ENCODE data around the gene TBC1D10A. TPM values are rescaled to one million over a fixed set of nuclear protein-coding genes. Genes with fewer than 3 reads are reported as not detected.
A peak's percentile ranks its signal among the peaks of the same experiment; 100 is the strongest.

TBC1D10A gene
- total RNA-seq, 1 donor from 2014 or later = 40.0 TPM

DNA sequence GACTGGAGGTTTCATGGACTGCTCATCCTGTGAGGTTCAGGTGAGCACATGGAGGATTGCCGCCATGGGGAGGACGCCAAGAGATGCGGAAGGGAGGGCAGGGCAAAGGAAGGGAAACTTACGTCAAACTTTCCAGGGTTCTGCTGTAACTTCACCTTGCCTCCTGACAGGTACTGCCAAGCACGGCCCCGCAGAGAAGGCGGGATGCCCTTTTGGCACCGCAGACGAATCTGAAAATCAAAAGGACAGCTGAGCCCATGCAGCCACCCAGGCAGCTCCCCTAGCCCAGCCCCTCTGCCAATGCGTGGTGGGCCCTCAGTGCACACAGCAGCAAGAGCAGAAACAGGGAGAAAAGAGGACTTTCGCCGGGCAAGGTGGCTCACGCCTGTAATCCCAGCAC is 27.4 kb downstream of the TBC1D10A start:
- DNase-seq (ENCODE audit: low spot score) = no peak

DNA sequence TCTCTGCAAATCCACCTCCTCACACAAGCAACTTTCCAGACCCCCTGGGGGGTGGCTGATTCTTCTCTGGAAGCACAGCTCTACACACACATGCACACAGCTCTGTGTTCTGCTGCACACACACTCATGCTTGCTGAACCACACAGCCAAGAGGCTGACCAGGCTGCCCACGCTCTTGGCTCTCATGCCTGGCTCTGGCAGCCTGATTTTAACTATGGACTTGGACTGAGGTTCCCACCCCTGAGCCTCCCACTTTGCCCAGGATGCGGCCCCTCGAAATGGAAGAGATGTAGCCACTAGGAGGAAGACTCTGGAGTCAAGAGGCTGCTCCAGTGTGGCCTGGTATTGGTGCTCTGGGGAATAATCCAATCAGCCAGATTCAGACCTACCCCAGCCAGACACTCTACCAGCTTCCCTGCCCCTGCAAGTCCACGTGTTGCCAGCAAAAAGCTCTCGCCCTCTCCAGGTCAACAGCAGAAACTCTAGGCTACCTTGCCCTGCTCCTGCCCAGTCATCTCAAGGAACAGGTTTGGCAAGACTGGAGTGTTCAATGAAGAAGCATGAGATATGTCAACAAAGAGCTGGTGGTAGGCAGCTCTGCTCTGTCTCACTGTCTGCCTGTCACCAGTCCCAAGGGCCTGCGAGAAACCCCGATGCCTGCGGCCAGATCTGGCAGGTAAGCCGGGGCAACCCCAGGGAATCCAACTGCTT is 28.6 kb downstream of the TBC1D10A start:
- peak; percentile 72 for DNase-seq (ENCODE audit: low spot score)

DNA sequence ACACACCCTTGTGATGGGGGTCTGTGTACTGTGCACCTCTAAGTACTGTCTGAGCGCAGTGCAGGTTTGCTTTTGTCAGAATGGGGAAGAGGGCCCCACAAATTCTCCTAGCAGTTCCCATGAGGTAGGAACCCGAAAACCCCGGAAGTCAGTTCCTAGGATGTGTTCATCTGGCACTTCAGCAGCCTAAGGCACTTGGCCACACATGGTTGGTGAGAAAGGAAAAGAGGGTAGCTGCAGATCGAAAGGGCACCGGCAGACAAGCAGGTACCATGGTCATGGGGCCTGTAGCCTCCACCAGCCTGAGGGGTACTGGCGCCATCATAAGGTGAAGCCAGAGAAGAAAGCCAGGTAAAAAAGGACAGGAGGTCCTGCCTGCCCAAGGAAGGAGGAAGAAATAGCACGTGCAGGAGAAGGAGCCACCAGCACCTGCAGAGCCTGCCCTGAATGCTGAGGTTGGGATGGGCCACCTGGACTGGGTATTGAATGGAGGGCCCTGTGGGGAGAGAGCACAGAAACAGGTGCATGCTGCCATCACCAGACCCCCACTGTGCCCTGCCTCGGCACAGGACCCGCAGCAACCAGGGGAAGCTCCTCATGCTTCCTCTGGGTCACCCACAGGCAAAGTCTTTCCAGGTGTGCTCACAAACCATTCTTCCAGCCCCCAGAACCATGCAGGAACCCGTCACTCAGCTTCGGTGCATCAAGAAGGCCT is 29.3 kb downstream of the TBC1D10A start:
- no peak for DNase-seq (ENCODE audit: low spot score)

DNA sequence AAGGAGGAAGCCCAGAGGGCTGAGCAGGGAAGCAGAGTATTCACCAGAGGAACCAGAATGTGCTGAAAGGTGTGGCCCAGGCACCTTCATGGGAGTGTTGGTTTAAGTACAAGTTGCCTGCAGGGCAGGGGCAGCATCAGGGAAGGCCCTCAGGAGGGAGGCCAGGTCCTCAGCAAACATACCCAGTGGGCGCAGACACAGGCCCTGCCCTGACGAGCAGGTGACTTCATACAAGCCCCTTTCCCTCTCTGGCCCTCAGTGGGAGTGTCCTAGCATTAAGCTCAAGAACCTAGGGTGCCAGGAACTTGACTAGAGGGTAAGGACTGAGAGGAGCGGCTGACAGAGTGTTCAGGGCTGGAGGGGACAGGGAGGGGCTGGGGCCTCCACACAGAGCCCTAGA is 29.9 kb downstream of the TBC1D10A start:
- no peak for DNase-seq (ENCODE audit: low spot score)

DNA sequence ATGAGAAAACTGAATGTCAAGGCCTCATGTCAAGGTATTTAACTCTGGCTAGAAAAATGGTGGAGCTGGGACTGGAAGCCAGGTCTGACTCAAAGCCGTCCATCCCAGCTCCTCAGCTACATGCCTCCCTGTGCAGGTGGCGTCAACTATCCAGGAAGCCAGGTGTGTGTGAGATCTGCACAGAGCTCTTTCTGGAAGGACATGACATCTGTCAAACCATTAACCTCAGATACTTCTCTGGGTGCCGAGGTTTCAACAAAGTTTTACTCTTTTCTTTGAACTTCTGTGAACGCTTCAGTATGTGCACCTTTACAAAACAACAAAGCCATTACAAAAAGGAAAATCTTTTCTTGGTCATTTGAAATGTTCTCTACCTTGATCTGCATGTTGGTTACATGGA is 30.4 kb downstream of the TBC1D10A start:
- DNase-seq (ENCODE audit: low spot score) = no peak

DNA sequence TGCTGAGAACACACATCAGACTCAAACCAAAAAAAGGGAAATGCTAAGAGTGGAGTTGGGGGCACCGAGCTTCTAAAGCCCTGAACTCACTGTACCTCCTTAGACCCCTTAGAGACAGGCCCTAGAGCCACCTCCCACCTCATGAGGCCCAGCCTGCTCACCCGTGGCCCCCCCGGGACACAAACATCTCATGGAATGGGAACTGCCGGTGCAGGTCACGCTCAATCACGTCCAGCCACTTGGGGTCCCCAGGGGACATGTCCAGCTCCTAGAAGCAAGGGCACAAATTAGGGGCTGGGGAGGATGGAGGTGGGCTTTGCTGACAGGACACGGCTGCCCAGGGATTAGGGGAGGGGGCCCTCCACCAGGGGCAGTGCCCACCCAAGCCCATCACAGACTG is 31.2 kb downstream of the TBC1D10A start:
- no peak for DNase-seq (ENCODE audit: low spot score)

DNA sequence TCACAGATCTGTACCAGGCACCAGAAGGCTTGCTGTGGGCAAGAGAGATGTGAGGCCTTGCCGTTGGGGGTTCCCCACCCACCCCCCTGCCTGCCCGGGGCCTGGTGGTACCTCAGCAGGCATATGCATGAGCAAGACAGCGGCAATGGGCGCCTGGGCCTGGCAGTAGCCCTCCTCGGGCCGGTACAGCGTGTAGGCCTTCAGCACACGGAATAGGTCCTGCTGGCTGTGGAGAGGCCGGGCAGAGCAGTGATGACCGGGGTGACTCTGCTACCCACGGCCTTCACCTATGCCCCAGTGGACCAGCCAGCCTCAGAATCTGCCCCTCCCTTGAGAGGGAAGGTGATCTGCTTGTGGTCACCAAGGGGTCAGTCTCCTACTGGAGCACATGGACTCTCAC is 31.9 kb downstream of the TBC1D10A start:
- DNase-seq (ENCODE audit: low spot score) = no peak

DNA sequence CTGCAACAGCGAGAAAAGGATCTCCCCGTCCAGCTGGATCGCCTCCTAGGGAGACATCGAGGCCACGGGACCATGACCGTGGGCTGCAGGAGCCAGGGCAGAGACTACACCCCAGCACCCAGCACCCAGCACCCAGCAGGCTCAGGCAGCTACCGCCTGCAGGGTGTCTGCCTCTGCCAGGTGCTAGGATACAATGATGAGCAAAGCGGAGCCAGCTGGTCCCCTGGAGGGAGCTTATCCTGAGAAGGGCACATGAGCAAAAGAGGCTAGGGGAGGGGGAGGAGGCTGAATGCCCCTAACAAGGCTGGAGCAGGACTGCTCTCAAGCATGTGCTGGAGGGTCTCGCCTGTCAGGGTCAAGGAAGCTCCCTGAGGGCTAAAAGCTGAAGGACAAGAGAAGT is 32.7 kb downstream of the TBC1D10A start:
- no peak for DNase-seq (ENCODE audit: low spot score)

DNA sequence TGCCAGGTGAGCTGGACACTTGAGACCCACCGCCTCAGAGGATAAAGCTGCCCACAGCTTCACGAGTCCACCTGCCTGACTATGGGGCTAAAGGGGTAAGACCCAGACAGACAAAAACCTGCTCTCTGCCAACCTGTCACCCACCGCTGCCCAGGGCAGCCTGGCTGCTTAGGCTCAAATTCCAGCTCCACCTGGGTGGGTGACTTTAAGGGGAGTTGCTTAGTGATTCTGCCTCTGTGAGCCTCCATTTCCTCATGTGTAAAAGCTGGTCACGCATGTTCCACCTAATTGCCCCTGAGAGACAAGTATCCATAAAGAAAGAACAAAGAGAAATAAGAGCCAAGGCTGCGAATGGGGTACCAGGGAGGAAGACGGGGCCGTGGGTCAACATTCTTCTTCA is 33.7 kb downstream of the TBC1D10A start:
- DNase-seq (ENCODE audit: low spot score) = no peak

DNA sequence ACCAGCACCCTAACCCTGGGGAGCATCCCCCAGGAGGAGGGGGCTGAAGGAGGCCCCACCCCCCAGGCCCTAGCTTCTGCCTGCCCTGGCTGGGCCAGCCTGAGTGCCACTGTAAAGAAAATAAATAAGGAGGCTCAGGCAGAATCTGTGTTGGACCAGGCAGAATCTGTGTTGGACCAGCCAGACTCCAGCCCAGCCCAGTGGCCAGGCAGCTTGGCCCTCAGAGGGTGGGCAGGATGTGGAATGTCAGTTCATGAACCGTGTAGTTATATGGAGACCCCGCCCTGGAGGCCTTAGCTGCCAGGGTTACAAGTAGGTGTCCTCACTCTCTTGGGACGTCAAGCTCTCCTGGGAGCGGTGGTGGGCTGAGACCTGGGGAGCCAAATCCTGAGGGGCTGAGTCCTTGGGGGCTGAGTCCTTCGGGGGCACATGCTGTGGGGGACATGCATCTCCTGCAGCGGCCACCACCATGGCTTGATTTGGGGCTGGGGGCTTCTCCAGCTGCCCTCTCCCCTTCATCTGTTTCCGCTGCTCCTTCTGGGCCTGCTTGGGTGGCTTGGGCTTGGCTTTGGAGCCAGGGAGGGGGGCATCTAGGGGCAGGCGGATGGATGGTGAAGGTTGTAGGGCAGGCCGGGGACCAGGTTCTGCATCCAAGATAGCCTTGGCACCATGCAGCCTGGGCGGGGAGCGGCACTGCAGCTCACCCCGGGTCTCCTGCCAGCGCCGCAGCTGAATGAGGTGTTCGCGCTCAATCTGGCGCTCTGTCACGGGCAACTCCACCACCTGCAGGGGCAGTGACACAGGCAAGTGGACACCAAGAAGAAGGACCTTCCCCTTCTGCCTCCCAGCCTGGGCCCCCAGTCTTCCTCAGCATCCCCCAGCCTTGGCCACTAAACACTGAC is 34.4 kb downstream of the TBC1D10A start:
- no peak for DNase-seq (ENCODE audit: low spot score)

DNA sequence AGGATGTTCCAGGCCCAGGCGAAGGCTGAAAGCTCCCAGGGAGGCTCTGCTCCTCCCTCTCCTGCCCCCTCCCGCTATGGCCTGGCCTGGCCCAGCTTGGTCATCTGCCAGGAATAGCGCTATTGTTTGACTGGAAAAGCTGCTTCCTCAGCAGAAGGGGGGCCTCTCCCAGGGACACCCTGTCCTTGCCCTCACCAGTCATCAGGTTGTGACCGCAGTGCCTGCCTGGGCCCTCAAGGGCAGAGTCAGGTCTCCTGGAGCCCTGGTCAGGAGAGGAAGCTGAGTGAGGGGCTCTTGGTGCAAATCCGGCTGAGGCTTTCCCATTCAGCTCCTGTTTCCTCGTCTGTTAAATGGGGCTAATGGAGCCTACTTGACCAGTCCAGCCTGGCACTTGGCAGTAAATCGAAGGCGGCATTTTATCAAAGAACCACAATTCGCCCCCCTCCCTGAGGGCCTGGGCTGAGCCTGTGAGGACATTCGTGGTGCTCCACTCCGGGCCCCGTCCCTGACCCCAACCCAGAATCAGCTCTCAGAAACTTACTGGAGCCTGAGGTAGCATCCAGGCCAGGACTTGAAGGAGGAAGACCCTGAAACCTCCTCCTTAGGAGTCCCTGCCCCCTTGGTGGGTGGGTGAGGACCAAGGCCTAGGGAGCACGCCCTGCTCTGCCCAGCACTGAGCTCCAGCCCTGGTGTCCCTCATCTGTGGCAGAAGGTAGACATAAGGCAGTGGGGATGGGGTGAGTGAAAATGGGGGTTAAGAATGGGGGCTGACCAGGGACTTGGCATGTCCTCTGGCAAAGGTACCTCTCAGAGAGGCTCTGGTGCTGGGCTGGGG is 35.5 kb downstream of the TBC1D10A start:
- DNase-seq (ENCODE audit: low spot score) = peak; percentile 73

DNA sequence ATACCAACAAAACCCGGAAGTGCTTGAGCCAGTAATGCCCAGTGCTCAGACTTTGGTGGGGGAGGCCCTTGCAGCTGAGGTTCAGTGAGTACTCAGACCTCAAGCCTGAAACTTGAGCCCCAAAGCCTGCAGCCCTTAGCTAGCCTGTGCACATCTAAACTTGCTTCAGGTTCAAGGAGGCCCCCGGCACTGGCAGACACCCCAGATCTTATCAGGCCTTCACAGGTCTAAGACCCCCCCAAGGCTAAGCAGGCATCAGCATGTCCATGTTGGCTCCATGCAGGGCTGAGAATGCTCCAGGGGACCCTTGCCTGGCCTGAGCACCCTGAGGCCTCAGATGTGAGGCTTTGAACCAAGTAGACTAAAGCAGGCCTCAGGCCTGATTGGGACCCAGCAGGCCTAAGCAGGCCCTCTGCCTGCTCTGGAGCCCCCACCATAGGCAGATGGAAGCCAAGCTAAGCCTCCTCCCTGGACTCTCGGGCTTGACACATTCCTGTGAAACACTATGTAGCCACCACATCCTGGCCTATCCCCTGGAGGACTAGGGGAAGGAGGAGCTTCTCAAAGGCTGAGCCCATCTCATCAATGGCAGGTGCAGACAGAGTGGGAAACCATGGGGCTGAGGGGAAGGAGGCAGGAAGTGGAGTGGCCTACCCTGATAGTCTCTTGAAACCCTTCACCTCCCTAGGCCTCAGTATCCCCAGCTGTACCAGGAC is 36.2 kb downstream of the TBC1D10A start:
- peak; percentile 64 for DNase-seq (ENCODE audit: low spot score)

DNA sequence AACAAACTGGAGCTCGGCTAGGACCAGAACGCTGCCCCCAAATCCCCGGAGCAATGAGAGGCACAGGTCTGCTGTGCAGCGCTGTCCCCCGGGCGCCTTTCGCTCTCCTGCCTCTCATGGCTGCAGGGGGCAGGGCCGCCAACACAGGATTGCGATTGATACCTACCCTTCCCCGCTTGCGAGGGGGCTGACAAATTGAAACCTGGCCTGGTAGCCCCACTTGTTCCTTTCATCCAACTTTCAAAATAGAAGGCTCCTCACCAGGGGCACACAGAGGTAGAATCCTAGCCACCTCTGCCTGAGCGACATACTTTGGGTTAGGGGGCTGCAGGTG is 36.8 kb downstream of the TBC1D10A start:
- DNase-seq (ENCODE audit: low spot score) = no peak

DNA sequence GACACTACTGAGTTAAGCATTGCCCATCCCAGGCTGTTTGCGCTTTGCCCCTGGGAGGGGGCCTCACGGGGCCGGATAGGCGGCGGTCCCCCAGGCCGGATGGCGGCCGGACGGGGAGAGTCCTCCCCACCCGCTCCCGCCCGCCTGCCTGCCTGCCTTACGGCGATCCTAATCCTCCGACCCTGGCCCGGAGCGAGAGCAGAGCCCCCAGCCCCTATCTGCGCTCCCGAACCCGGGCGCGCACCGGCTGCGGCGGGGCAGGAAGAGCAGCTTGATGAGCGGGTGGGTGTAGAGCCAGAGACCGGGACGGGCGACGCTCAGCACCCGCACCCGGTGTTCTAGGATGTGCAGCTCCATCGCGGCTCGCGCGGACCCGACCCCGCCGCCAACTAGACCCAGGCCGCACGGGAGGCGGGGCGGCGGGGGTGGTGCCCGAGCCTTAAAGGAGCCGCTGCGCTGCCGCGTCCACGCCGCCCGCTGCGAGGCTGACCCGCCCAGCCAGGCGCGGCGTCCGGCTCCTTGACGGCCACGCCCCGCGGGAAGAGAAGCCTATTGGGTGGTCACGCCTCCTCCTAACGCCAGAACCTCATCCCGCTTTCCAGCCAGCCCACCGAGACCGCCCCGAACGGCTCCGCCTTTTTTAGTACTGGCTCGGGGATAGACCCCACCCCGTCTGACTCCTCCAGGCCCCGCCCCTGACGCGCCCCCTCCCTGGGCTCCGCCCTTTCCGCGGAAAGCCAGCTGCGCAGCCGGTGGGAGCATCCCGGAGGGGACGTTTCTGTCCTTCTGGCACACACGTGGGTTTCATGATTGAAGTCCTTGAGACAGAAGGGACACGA is 37.4 kb downstream of the TBC1D10A start, which contains the start of gene CASTOR1:
Gene CASTOR1 (minus strand): TSS at position 365 of the 839 bp plus-strand sequence. CDS start 8 bp downstream, at position 357.
- DNase-seq (ENCODE audit: low spot score) = peak; percentile 100

DNA sequence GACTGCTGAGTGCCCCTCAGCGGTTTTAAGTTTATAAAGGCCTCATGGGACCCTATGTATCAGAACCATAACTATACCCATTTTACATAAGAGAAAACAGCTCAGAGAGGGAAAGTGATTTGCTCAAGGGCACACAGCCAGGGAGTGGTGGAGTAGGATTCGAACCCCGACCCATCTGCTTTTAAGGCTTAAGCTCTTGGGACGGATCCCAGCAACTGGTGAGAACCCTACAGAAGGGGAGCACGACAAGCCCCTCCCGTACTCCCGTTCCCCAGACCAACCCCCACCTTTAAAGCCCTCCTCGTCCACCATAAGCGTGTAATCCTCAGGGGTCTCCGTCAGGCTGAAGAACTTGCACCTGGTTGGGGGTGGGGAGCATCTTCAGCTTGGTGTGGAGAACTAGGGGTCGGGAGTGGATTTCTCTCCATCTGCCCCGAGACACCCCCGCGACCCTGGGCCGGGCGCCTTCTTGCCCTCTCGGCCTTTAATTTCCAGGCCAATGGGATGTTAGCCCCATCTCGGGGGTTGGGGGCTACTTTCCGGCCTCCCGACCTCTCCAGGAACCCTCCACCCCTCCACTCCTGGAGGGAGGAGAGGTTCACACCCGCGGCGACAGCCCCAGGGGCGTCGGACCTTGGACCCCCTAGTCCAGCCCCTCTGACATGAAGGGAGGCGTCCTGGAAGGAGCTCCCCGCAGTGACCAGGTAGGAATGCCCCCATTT is 38.2 kb downstream of the TBC1D10A start:
- no peak for DNase-seq (ENCODE audit: low spot score)

DNA sequence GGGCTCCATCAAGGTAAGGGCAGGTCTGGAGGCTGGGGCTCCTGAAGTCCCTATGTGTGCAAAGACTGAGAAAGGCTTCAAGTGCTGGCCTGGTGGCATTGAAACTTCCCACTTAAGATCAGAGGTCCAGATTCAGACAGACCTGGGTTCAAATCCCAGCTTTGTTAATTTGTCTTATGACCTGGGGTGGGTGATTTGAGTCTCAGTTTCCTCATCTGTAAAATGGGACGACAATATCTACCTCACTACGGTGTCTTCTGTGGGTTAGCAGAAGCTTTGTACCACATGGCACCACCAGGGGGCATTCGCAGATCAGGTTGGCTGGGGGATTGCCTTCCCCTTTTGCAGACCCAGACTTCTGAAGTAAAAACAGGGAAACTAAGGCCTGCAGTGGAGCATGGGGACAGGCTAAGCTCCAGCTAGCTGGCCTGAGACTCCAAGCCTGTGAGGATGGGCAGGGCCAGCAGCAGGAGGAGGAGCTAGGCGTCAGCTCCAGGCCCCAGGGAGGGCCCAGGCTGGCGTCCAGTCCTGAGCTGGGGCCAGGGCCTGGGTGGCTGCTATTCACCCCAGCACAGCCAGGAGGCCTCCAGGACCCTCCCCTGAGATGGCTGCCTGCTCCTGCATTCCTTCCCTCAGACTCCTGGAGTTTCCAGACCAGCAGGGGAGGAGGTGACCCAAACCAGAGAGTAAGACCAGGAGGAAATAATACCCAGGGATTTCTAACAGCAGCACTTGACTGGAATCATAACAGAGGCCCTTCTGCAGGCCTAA is 38.9 kb downstream of the TBC1D10A start:
- peak; percentile 96 for DNase-seq (ENCODE audit: low spot score)

DNA sequence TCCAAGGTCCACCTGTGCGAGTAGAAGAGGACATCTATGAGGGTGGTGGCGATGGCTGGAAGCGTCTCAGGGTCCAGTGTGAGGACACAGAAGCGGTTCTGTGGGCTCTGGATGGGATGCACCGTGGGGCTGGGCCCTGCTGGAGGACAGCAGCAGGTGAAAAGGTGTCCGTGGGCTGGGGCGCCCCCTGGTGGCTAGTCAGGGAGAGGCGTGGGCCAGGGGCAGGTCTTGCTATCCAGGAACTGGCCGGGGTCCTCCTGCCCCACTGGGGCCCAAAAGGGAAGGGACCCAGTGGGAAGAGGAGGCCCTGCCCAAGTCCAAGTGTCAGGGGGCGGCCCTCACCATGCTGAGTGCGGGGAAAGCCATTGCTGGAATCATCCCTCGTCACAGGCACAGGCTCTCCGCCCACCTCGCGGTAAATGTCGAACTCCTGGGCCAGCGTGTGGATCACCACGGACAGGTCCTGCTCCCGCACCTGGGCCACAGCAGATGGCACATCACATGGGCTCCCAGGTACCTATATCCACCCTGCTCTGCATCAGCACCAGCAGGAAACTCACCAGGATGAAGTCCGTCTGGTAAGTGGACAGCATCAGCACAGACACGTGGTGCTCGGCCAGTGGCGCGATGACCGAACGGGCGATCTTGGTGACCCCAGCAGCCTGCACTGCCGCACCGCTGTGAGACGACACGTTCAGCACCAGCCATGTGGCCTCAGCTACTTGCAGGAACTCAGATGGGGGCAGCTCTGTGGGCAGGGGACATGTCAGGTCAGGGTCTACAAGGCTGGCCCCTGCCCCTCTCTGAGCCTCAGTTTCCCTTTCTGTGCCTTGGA is 39.7 kb downstream of the TBC1D10A start:
- no peak for DNase-seq (ENCODE audit: low spot score)

Data from umbilical cord (tissue), 2 donors.